ENCODE results near the gene MTSS2. TPM values are rescaled to one million over a fixed set of nuclear protein-coding genes. Genes with fewer than 3 reads are reported as not detected.
A peak's percentile ranks its signal among the peaks of the same experiment; 100 is the strongest.

MTSS2 gene
- total RNA-seq, 4 donors from 2014 or later = 74.9 to 238 (median 130) TPM

DNA sequence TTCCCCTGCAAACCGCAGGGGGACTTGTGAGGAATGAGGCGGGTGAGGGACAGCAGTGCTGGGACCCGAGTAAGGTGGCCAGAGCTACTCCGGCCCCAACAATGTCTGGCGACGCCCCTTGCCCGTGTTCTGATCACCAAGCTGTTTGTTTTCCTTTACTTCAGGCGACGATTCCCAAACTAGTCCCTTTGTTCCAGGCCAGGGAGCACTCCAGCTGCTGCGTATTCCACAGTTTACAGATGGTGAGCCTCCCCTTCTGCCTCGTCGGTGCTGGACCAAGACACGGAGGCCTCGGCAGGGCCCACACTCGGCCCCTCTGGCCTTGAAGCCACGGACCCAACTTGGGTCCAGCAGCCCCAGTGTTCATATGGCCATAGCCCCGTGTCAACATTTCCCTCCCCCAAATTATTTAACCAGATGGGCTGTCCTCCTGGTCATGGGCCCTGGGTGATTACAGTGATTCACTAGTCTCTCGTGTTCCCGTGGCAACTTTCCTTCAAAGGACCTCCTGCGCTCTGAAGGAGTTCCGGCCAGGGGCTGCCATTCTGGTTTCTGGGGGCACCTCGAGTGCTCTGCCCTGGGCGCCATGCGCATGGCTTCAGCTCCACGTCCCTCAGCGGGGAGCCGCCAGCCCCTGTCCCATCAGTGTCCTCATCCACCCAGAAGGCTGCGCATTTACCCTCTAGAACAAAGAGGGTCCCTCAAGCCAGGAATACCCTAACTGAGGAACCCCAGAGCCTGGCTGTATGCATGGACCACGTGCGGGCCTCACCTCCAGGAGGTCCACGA lies 24.8 kb upstream of the MTSS2 start:
- Histone ChIP-seq H3K27ac (replicated peaks in 1 of 4) (peak overlapping the region in 2 of 4 donors; percentile 97 to 99), H3K27me3 (no peaks in the 10 kb centered on the region), H3K4me3 (no peak overlapping the region), H3K36me3 (no peaks in the 10 kb centered on the region), H3K9me3 (no peaks in the 10 kb centered on the region), H3K4me1 (peaks cover 55 to 96% (median 94%) of the 10 kb centered on the region in 4 donors)
- intact Hi-C loops (cut with DNase I) = no loop called here
- WGBS = 95% methylated on average over 30 of the region's 31 CpGs
- TF ChIP-seq, protein P1, sequence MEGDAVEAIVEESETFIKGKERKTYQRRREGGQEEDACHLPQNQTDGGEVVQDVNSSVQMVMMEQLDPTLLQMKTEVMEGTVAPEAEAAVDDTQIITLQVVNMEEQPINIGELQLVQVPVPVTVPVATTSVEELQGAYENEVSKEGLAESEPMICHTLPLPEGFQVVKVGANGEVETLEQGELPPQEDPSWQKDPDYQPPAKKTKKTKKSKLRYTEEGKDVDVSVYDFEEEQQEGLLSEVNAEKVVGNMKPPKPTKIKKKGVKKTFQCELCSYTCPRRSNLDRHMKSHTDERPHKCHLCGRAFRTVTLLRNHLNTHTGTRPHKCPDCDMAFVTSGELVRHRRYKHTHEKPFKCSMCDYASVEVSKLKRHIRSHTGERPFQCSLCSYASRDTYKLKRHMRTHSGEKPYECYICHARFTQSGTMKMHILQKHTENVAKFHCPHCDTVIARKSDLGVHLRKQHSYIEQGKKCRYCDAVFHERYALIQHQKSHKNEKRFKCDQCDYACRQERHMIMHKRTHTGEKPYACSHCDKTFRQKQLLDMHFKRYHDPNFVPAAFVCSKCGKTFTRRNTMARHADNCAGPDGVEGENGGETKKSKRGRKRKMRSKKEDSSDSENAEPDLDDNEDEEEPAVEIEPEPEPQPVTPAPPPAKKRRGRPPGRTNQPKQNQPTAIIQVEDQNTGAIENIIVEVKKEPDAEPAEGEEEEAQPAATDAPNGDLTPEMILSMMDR (IDR thresholded peaks at IDR 0.05) = no peak
- TF ChIP-seq POLR2AphosphoS5 (IDR thresholded peaks at IDR 0.05) (no peak), EP300 (IDR thresholded peaks at IDR 0.05) (no peak), POLR2A (IDR thresholded peaks at IDR 0.05; ENCODE audit: low read depth) (no peak)
- no peak for DNase-seq (ENCODE audit: extremely low spot score)

DNA sequence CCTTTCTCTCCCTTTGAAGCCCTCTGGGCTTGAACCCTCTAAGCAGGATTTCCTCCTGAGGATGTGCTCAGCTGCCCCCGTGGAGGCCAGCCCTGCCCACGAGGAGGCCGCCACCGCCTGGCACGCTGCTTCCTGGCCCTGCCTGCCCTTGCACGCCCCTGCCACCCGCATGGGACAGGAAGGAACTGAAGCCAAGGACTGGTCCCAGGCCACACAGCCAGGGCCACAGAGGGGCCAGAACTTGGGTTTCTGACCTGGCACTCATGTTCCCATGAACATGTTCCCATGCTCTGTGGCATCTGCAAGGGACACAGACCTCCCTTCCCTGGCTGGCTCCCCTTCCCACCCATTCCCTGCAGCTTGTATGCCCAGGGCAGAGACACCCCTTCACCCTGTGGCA lies 24.1 kb upstream of the MTSS2 start:
- intact Hi-C loops (cut with DNase I) = no loop called here
- Histone ChIP-seq H3K4me1 (peaks cover 50 to 96% (median 94%) of the 10 kb centered on the region in 4 donors), H3K36me3 (no peaks in the 10 kb centered on the region), H3K27me3 (no peaks in the 10 kb centered on the region), H3K27ac (replicated peaks in 1 of 4) (peak overlapping the region; percentile 32 to 99 (median 68)), H3K4me3 (no peak overlapping the region), H3K9me3 (no peaks in the 10 kb centered on the region)
- no peak for DNase-seq (ENCODE audit: extremely low spot score)
- no CpG with 5 or more reads among the region's 7 CpGs for WGBS
- TF ChIP-seq POLR2AphosphoS5 (IDR thresholded peaks at IDR 0.05) = no peak
- TF ChIP-seq, protein P1 (IDR thresholded peaks at IDR 0.05) = no peak
- no peak for TF ChIP-seq POLR2A (IDR thresholded peaks at IDR 0.05; ENCODE audit: low read depth)
- TF ChIP-seq EP300 (IDR thresholded peaks at IDR 0.05) = no peak

DNA sequence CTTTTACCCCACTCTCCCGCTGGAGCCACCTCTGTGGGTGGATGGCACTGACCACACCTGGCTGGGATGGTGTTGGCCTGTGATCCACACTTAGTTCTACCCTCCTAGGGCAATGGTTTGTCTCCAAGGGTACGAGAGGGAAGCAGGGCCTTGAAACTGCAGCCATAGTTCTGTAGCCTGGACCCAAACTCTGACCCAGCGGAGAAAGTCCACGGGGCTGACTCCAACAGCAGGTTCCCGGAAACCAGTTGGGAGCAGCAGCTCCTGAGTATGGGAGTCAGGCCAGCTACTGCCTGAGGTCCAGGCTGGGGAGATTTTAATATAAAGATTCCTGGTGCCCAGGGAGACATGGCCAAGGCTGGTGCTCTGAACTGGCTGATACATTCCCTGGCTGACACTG lies 23.6 kb upstream of the MTSS2 start:
- intact Hi-C loops (cut with DNase I) = no loop called here
- Histone ChIP-seq H3K36me3 (no peaks in the 10 kb centered on the region), H3K4me3 (no peak overlapping the region), H3K9me3 (no peaks in the 10 kb centered on the region), H3K27me3 (no peaks in the 10 kb centered on the region), H3K27ac (replicated peaks in 1 of 4) (peak overlapping the region; percentile 34 to 99 (median 68)), H3K4me1 (peaks cover 50 to 96% (median 94%) of the 10 kb centered on the region in 4 donors)
- TF ChIP-seq EP300 (IDR thresholded peaks at IDR 0.05) = no peak
- TF ChIP-seq POLR2A (IDR thresholded peaks at IDR 0.05; ENCODE audit: low read depth) = no peak
- TF ChIP-seq, protein P1 (IDR thresholded peaks at IDR 0.05) = no peak
- no peak for TF ChIP-seq POLR2AphosphoS5 (IDR thresholded peaks at IDR 0.05)
- DNase-seq (ENCODE audit: extremely low spot score) = no peak
- WGBS = 82% methylated on average over 5 of the region's 5 CpGs

DNA sequence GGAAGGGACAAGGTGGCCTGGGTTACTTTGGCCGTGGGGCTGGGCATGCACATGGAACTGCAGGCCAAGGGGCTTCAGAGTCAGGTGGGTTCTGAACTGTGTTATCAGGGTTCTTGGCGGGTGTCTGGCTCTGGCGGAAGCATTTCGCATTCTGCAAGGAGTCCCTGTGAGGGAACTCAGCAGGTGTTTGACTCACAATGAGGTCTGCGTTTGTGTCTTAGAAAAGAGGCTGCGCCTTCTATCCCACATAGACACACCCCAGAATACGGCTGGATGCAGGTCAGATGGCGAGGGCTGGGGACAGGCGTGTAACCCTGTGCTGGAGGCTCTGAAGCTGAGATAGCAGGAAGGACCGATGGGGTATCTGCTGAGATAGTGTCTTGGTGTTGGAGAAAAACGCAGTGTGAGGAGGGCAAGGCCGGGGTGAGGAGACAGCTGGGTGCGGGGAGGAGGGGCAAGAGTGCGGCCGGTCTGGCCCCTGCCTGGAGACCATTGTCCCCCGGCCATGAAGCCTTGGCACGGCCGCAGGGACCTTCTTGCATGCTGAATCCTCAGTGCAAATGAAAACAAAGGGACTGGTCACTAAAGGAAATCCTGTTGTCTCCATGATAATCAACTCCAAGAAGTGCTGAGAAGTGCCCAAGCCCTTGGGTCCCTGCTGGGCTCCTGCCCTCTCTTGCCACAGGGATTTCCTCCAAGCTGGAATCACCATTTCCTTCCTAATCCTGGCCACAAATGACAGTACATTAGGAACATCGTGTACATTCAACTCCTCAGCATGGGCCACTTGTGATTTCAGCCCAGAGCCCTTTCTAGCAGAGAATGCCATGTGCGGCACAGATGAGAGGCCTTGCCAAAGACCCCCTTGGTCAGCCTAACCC lies 22.8 kb upstream of the MTSS2 start:
- WGBS = 82% methylated on average over 20 of the region's 20 CpGs
- no peaks in the 10 kb centered on the region for H3K27me3 ChIP-seq
- H3K36me3 ChIP-seq = no peaks in the 10 kb centered on the region
- TF ChIP-seq, protein P1 (IDR thresholded peaks at IDR 0.05) = no peak
- TF ChIP-seq POLR2AphosphoS5 (IDR thresholded peaks at IDR 0.05) (no peak), POLR2A (IDR thresholded peaks at IDR 0.05; ENCODE audit: low read depth) (no peak), EP300 (IDR thresholded peaks at IDR 0.05) (no peak)
- H3K27ac ChIP-seq (replicated peaks in 1 of 4) = peak overlapping the region; percentile 91 to 99 (median 96)
- peaks cover 54 to 96% (median 94%) of the 10 kb centered on the region in 4 donors for H3K4me1 ChIP-seq
- H3K9me3 ChIP-seq = no peaks in the 10 kb centered on the region
- no peak overlapping the region for H3K4me3 ChIP-seq
- DNase-seq (ENCODE audit: extremely low spot score) = no peak
- intact Hi-C loops (cut with DNase I) = no loop called here

Measured in esophagus muscularis mucosa (tissue), 4 donors.